Cardiac muscle cell (in vitro differentiated cells and primary cell): ENCODE measurements around the gene TCF15. TPM values are rescaled to one million over a fixed set of nuclear protein-coding genes. Genes with fewer than 3 reads are reported as not detected.
"Not testable (repeated sequence)": the region's sequence is repeated elsewhere in the genome, so short reads cannot be mapped to it uniquely, and the experiment has no call there.

Source experiments
- DNase-seq, 2 donors: peaks; one replicate each; pipeline versions ENCODE4 v3.0.0 to v3.0.0-alpha.2; 2010 to 2017; ENCODE audit warnings: low read depth in 1 of 2, low spot score in 1 of 2
- H3K27ac ChIP-seq: fragments of 200-600 bp; sonication (generic); 2 replicates; pipeline ENCODE4 v1.5.1; 2016
- H3K27me3 ChIP-seq: fragments of 200-600 bp; sonication (generic); 2 replicates; pipeline ENCODE4 v1.6.0; 2016; ENCODE audit warnings: control low read depth
- H3K36me3 ChIP-seq: fragments of 200-600 bp; sonication (generic); 2 replicates; pipeline ENCODE4 v1.5.1; 2016; ENCODE audit warnings: control low read depth
- H3K4me1 ChIP-seq: fragments of 200-600 bp; sonication (generic); 2 replicates; pipeline ENCODE4 v1.8.1; 2017; ENCODE audit warnings: low read depth, mild to moderate bottlenecking, mixed run types
- H3K4me3 ChIP-seq: fragments of 200-600 bp; sonication (generic); 2 replicates; pipeline ENCODE4 v1.5.1; 2016; ENCODE audit warnings: mild to moderate bottlenecking
- H3K9me3 ChIP-seq: fragments of 200-600 bp; sonication (generic); 2 replicates; pipeline ENCODE4 v1.5.1; 2017; ENCODE audit warnings: low read depth, mild to moderate bottlenecking, control low read depth
- polyA plus RNA-seq: library from polyadenylated mRNA; unstranded; fragments of >200 nt; fragmentation: Nextera tagmentation; extraction: Ambion mirVana; gene quantifications from 2 replicates; pipeline ENCODE4 v1.2.1, GENCODE V29; 2016
- total RNA-seq: library from RNA; depleted of rRNA; stranded (reverse); fragments of >200 nt; gene quantifications from 2 replicates; pipeline ENCODE4 v1.2.3, GENCODE V29; 2016
- TF ChIP-seq, protein P1 (sequence below): IDR thresholded peaks from 2 replicates; pipeline ENCODE4 v1.5.1; 2012; ENCODE audit warnings: low read depth, mild to moderate bottlenecking, low read length

The TCF15 gene
- total and polyA plus RNA-seq, 2 experiments from 2014 or later = 0.86 to 2.4 TPM

DNA sequence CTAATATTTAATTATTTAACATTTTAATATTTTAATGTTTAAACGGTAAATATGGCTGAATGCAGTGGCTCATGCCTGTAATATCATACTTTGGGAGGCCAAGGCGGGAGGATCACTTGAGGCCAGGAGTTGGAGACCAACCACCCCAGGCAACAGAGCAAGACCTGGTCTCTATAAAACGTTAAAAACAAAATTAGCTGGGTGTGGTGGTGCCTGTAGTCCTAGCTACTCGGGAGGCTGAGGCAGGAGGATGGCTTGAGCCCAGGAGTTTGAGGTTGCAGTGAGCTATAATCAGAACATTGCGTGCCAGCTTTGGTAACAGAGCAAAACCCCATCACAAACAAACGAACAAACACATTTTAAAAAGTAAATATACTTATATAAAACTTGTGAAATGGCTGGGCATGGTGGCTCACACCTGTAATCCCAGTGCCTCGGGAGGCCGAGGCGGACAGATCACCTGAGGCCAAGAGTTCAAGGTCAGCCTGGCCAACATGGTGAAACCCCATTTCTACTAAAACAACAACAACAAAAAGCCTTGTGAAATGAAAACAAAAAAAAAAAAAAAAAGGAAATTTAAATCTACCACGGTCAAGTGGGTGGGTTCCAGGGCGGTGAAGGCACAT is 34.7 kb upstream of the TCF15 start:
- Histone ChIP-seq H3K27ac (no peak overlapping the region), H3K27me3 (no peaks in the 10 kb centered on the region), H3K9me3 (no peaks in the 10 kb centered on the region), H3K4me3 (no peak overlapping the region), H3K36me3 (peaks cover 12% of the 10 kb centered on the region), H3K4me1 (no peaks in the 10 kb centered on the region)
- TF ChIP-seq, protein P1, sequence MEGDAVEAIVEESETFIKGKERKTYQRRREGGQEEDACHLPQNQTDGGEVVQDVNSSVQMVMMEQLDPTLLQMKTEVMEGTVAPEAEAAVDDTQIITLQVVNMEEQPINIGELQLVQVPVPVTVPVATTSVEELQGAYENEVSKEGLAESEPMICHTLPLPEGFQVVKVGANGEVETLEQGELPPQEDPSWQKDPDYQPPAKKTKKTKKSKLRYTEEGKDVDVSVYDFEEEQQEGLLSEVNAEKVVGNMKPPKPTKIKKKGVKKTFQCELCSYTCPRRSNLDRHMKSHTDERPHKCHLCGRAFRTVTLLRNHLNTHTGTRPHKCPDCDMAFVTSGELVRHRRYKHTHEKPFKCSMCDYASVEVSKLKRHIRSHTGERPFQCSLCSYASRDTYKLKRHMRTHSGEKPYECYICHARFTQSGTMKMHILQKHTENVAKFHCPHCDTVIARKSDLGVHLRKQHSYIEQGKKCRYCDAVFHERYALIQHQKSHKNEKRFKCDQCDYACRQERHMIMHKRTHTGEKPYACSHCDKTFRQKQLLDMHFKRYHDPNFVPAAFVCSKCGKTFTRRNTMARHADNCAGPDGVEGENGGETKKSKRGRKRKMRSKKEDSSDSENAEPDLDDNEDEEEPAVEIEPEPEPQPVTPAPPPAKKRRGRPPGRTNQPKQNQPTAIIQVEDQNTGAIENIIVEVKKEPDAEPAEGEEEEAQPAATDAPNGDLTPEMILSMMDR = no peak
- no peak for DNase-seq

DNA sequence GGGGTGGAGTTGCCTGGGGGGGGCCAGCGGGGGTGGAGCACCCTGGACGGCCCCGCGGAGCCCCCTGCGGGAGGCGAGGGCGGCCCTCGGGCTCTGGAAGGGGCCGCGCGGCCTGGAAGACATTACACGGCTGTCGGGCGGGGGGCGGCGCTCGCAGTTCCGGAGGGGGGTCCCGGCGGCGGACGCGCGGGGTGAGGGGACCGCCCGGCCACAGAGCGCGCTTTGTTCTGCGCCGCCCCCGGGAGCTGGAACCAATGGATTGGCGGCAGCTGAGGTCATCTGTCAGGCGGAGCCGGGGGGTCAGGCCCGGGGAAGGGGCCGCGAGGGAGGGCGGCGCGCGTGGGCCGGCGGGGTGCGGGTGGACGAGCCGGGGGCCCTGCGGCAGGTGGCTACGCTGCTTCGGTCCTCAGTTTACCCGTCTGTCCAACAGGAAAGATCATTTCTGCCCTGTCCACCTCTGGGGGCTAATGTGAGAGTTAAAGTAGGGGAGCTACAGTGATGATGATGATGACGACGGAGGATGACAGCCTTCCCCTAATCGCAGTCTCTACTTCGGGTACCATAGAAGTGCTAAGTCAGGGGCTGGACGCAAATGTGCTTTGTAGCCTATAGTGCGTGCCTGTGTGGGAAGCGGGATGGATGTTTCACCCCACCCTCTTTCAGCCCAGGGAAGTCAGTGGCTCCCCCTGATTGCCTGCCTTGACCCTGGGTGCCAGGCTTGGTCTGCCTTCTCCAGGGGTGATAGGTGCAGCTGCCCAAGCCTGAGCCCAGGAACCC is 32.5 kb upstream of the TCF15 start:
- no peaks in the 10 kb centered on the region for H3K9me3 ChIP-seq
- H3K27ac ChIP-seq = no peak overlapping the region
- no peaks in the 10 kb centered on the region for H3K4me1 ChIP-seq
- DNase-seq = no peak
- peaks cover 1% of the 10 kb centered on the region for H3K36me3 ChIP-seq
- no peak overlapping the region for H3K4me3 ChIP-seq
- TF ChIP-seq, protein P1 = no peak
- no peaks in the 10 kb centered on the region for H3K27me3 ChIP-seq

GRCh38 chr20:642013-642397 is 31.9 kb upstream of the TCF15 start:
- H3K36me3 ChIP-seq, H3K4me3 ChIP-seq, H3K27me3 ChIP-seq, H3K4me1 ChIP-seq, H3K9me3 ChIP-seq, H3K27ac ChIP-seq, DNase-seq: not testable (repeated sequence)

GRCh38 chr20:641516-641875 is 31.4 kb upstream of the TCF15 start:
- no peak overlapping the region for H3K4me3 ChIP-seq
- no peak overlapping the region for H3K27ac ChIP-seq
- TF ChIP-seq, protein P1 = no peak
- H3K9me3 ChIP-seq = no peaks in the 10 kb centered on the region
- H3K4me1 ChIP-seq = no peaks in the 10 kb centered on the region
- DNase-seq = no peak
- no peaks in the 10 kb centered on the region for H3K36me3 ChIP-seq
- no peaks in the 10 kb centered on the region for H3K27me3 ChIP-seq

DNA sequence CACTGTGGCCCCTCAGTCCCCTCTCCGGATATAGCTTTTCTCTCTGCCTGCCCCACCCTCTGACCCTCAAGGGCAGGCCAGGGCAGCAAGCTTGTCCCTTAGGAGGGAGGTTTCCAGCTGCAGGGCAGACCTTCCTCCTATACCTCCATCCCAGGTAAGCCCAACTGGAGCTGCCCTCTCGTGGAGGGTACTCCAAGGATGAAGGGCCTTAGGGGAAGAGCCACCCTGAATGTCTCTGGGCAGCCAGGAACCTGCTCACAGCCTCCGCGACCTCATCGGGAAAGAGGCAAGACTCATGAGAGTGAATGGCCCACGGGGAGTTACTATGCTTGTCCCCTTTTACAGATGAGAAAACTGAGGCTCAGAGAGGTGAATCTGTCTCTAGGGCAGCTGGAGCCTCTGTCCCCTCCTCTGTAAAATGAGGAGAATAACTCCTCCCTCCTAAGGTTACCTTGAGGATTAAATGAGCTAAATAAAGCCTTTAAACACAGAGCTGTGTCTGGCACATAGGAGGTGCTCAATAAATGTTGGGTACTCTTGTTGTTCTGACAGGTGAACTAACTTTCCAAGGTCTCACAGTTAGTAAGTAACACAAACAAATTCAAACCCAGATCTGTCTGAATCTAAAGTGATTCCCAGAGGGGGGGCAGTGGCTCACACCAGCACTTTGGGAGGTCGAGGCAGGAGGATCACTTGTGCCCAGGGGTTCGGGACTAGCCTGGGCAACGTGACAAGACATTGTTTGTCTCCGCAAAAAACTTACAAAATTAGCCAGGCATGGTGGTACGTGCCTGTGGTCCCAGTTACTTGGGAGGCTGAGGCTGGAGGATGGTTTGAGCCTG is 30.8 kb upstream of the TCF15 start:
- H3K4me1 ChIP-seq = no peaks in the 10 kb centered on the region
- H3K27ac ChIP-seq = peak overlapping the region; percentile 48
- TF ChIP-seq, protein P1 = no peak
- H3K36me3 ChIP-seq = no peaks in the 10 kb centered on the region
- H3K27me3 ChIP-seq = no peaks in the 10 kb centered on the region
- no peak for DNase-seq
- no peak overlapping the region for H3K4me3 ChIP-seq
- no peaks in the 10 kb centered on the region for H3K9me3 ChIP-seq
